ENCODE measurements around the gene IL1RAP.

Gene IL1RAP

DNA sequence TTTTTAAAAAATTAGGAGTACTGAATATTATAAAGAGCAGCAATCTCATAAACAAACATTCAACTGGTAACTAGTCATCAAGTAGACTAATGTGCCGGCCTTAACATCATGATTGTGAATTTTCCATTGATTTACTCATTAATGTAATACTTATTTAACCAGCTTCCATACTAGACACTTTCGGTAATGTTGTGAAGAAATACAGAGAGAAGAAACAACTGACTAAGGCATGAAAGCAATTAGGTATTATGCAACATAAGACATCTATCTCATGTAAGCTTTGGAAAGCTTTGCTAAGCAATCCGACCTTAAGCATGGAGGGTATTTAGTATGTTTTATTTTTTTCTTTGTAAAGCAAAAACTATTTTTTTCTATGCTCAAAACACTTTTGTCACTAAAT, 108.0 kb downstream of the IL1RAP start:
- Histone ChIP-seq H3K4me2 (ENCODE audit: low read length) (no peak overlapping the region), H3K27me3 (ENCODE audit: control insufficient read depth, insufficient read depth, low read length) (no peaks in the 10 kb centered on the region), H3K9ac (no peak overlapping the region), H3K36me3 (ENCODE audit: control insufficient read depth, insufficient read depth, low read length) (no peaks in the 10 kb centered on the region), H3K4me1 (no peaks in the 10 kb centered on the region), H3K9me3 (ENCODE audit: control insufficient read depth, low read length) (no peaks in the 10 kb centered on the region), H3K4me3 (ENCODE audit: low read depth, low read length) (no peak overlapping the region), H3K79me2 (no peaks in the 10 kb centered on the region), H3K27ac (no peak overlapping the region), H2AFZ (no peak overlapping the region)
- TF ChIP-seq, protein P1, sequence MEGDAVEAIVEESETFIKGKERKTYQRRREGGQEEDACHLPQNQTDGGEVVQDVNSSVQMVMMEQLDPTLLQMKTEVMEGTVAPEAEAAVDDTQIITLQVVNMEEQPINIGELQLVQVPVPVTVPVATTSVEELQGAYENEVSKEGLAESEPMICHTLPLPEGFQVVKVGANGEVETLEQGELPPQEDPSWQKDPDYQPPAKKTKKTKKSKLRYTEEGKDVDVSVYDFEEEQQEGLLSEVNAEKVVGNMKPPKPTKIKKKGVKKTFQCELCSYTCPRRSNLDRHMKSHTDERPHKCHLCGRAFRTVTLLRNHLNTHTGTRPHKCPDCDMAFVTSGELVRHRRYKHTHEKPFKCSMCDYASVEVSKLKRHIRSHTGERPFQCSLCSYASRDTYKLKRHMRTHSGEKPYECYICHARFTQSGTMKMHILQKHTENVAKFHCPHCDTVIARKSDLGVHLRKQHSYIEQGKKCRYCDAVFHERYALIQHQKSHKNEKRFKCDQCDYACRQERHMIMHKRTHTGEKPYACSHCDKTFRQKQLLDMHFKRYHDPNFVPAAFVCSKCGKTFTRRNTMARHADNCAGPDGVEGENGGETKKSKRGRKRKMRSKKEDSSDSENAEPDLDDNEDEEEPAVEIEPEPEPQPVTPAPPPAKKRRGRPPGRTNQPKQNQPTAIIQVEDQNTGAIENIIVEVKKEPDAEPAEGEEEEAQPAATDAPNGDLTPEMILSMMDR (IDR thresholded peaks at IDR 0.05), result no peak

DNA sequence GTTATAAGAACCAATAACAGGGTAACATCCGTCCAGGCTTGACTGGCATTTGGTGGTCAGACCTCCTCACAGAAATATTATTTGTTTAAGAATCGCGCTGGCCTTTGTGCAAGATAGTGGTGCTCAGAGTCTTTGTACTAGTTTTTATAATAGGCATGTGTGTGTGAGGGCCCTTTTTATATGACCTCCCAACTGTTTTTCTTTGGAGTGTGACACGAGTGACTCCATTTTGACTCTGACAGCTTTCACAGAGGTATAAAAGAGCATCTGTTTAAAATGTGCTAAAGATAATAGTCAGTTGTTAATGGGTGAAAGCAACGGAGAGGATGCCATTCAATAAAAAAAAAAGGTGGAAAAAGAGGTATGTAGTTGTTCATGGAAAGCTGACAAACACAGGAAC, 110.4 kb downstream of the IL1RAP start:
- no peaks in the 10 kb centered on the region for H3K4me1 ChIP-seq
- no peaks in the 10 kb centered on the region for H3K9me3 ChIP-seq (ENCODE audit: control insufficient read depth, low read length)
- H3K4me3 ChIP-seq (ENCODE audit: low read depth, low read length), result no peak overlapping the region
- H3K27me3 ChIP-seq (ENCODE audit: control insufficient read depth, insufficient read depth, low read length), result no peaks in the 10 kb centered on the region
- H3K36me3 ChIP-seq (ENCODE audit: control insufficient read depth, insufficient read depth, low read length), result no peaks in the 10 kb centered on the region
- no peak overlapping the region for H3K4me2 ChIP-seq (ENCODE audit: low read length)
- no peak overlapping the region for H3K27ac ChIP-seq
- H3K9ac ChIP-seq, result no peak overlapping the region
- TF ChIP-seq, protein P1 (IDR thresholded peaks at IDR 0.05), result no peak
- no peak overlapping the region for H2AFZ ChIP-seq
- H3K79me2 ChIP-seq, result no peaks in the 10 kb centered on the region

DNA sequence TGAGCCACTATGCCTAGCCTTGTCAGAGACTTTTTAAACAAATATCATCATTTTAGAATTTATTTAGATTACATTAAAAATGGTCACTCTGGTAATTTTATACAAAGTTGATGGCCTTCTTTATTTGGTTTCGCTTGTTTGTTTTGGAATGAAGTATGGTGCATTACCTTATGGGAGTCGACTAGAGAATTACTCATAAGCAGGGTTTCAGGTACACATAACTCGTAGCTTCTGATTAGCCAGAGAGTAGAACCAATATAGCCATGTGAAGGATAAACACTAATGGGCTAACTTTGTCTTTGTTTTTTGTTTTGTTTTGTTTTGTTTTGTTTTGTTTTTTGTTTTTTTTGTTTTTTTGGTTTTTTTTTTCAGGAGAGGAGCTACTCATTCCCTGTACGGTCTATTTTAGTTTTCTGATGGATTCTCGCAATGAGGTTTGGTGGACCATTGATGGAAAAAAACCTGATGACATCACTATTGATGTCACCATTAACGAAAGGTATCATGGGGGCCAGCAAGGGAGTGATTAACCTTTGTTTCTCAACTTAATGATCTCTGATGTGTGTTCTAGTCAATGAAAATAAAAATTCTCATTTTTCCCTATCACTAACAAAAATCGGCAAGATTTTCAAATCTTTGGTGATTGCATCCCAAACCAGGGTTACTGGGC, 113.2 kb downstream of the IL1RAP start:
- H3K9me3 ChIP-seq (ENCODE audit: control insufficient read depth, low read length), result no peaks in the 10 kb centered on the region
- no peaks in the 10 kb centered on the region for H3K79me2 ChIP-seq
- no peak overlapping the region for H3K27ac ChIP-seq
- no peaks in the 10 kb centered on the region for H3K27me3 ChIP-seq (ENCODE audit: control insufficient read depth, insufficient read depth, low read length)
- no peak overlapping the region for H2AFZ ChIP-seq
- H3K36me3 ChIP-seq (ENCODE audit: control insufficient read depth, insufficient read depth, low read length), result no peaks in the 10 kb centered on the region
- H3K4me2 ChIP-seq (ENCODE audit: low read length), result no peak overlapping the region
- H3K4me3 ChIP-seq (ENCODE audit: low read depth, low read length), result no peak overlapping the region
- no peak overlapping the region for H3K9ac ChIP-seq
- TF ChIP-seq, protein P1 (IDR thresholded peaks at IDR 0.05), result no peak
- no peaks in the 10 kb centered on the region for H3K4me1 ChIP-seq

DNA sequence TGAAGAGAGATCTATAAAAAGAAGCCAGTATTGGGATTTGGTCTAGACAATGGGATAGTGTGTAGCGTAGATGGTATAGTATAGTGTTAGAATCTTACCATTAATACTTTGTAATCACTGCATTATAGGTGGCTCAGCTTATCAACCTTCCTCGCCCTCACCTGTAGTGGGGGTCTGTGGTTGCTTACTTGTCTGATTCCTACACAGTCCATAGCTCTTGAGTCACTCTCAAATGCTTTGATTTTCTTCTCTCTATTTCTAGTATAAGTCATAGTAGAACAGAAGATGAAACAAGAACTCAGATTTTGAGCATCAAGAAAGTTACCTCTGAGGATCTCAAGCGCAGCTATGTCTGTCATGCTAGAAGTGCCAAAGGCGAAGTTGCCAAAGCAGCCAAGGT, 115.2 kb downstream of the IL1RAP start:
- H3K9ac ChIP-seq, result no peak overlapping the region
- H3K27me3 ChIP-seq (ENCODE audit: control insufficient read depth, insufficient read depth, low read length), result no peaks in the 10 kb centered on the region
- no peak overlapping the region for H3K4me2 ChIP-seq (ENCODE audit: low read length)
- H3K36me3 ChIP-seq (ENCODE audit: control insufficient read depth, insufficient read depth, low read length), result no peaks in the 10 kb centered on the region
- no peak overlapping the region for H3K27ac ChIP-seq
- H3K4me1 ChIP-seq, result no peaks in the 10 kb centered on the region
- no peak overlapping the region for H2AFZ ChIP-seq
- TF ChIP-seq, protein P1 (IDR thresholded peaks at IDR 0.05), result no peak
- H3K4me3 ChIP-seq (ENCODE audit: low read depth, low read length), result no peak overlapping the region
- H3K79me2 ChIP-seq, result no peaks in the 10 kb centered on the region
- H3K9me3 ChIP-seq (ENCODE audit: control insufficient read depth, low read length), result no peaks in the 10 kb centered on the region

DNA sequence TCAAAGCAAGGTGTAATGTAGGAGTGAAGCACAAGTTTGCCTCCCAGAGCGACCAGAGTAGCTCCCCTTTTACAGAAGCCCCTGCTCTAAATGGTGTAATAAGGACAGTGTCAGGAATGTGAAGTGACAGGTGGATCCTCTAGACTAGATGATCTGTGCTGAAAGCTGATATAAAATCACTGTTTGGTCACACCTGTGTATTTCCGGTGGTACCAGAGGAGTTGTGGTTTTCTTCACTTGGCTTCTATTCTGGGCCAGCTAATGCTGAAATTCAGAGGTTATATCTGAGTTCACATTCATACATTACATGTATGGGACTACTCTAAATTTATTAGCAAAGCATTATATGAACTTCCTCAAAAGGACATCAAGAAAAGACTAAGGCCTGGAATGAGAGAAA, 117.4 kb downstream of the IL1RAP start:
- H3K79me2 ChIP-seq, result no peaks in the 10 kb centered on the region
- H3K27me3 ChIP-seq (ENCODE audit: control insufficient read depth, insufficient read depth, low read length), result no peaks in the 10 kb centered on the region
- H3K4me1 ChIP-seq, result no peaks in the 10 kb centered on the region
- H3K27ac ChIP-seq, result no peak overlapping the region
- no peak overlapping the region for H3K4me2 ChIP-seq (ENCODE audit: low read length)
- H3K36me3 ChIP-seq (ENCODE audit: control insufficient read depth, insufficient read depth, low read length), result no peaks in the 10 kb centered on the region
- no peaks in the 10 kb centered on the region for H3K9me3 ChIP-seq (ENCODE audit: control insufficient read depth, low read length)
- no peak overlapping the region for H3K4me3 ChIP-seq (ENCODE audit: low read depth, low read length)
- no peak overlapping the region for H2AFZ ChIP-seq
- TF ChIP-seq, protein P1 (IDR thresholded peaks at IDR 0.05), result no peak
- no peak overlapping the region for H3K9ac ChIP-seq

Data from parathyroid adenoma (tissue), 2 donors.